SU-DHL-6 (cell line): ENCODE results near the gene MAPK10.

Experiments
- H2AFZ ChIP-seq: fragments of 200-600 bp; sonication (generic); 2 replicates; pipeline ENCODE4 v1.6.1; 2014; ENCODE audit warnings: low read depth, mild to moderate bottlenecking, moderate library complexity, mixed read lengths, antibody characterized with exemption, low read length; ENCODE audit not compliant: severe bottlenecking
- H3F3A ChIP-seq: fragments of 200-600 bp; shearing (Covaris generic); 2 replicates; pipeline ENCODE4 v1.6.0; 2016; ENCODE audit warnings: antibody characterized with exemption, mild to moderate bottlenecking; ENCODE audit not compliant: insufficient read depth
- H3K27ac ChIP-seq: fragments of 200-600 bp; sonication (generic); 2 replicates; pipeline ENCODE4 v1.5.1; 2016; ENCODE audit warnings: low read depth, mild to moderate bottlenecking, low read length, moderate library complexity, mixed read lengths
- H3K27me3 ChIP-seq: fragments of 200-600 bp; sonication (generic), shearing (Covaris generic); 2 replicates; pipeline ENCODE4 v1.6.0; 2014; ENCODE audit warnings: mild to moderate bottlenecking, low read length
- H3K36me3 ChIP-seq: fragments of 200-600 bp; sonication (generic); 2 replicates; pipeline ENCODE4 v1.6.1; 2014; ENCODE audit warnings: mild to moderate bottlenecking, low read length, mixed read lengths
- H3K4me2 ChIP-seq: fragments of 300-600, 200-600 bp; shearing (Covaris generic), sonication (generic); 2 replicates; pipeline ENCODE4 v1.6.0; 2014; ENCODE audit warnings: low read length, low read depth, mild to moderate bottlenecking; ENCODE audit not compliant: poor library complexity, severe bottlenecking
- H3K4me3 ChIP-seq: fragments of 200-600 bp; sonication (generic); 2 replicates; pipeline ENCODE4 v1.5.1; 2014; ENCODE audit warnings: antibody characterized with exemption, low read length, mild to moderate bottlenecking, mixed read lengths; ENCODE audit not compliant: insufficient read depth, poor library complexity, severe bottlenecking
- H3K79me2 ChIP-seq: fragments of 200-600 bp; sonication (generic); 2 replicates; pipeline ENCODE4 v1.6.1; 2014; ENCODE audit warnings: mild to moderate bottlenecking, low read length, moderate library complexity; ENCODE audit not compliant: insufficient read depth
- H3K9ac ChIP-seq: fragments of 200-600 bp; sonication (generic); 2 replicates; pipeline ENCODE4 v1.7.0; 2014; ENCODE audit warnings: mild to moderate bottlenecking, low read length
- H3K9me2 ChIP-seq: fragments of 200-600 bp; sonication (generic); replicated peaks from 2 replicates; pipeline ENCODE4 v1.6.1; 2014; ENCODE audit warnings: low read length; ENCODE audit not compliant: insufficient read depth
- H3K9me3 ChIP-seq: fragments of 200-600 bp; sonication (generic); 2 replicates; pipeline ENCODE4 v1.6.1; 2014; ENCODE audit warnings: low read length, mixed read lengths; ENCODE audit not compliant: insufficient read depth
- H4K20me1 ChIP-seq: fragments of 200-600 bp; sonication (generic); 2 replicates; pipeline ENCODE4 v1.6.1; 2014; ENCODE audit warnings: low read depth, mild to moderate bottlenecking, antibody characterized with exemption, low read length, moderate library complexity, mixed read lengths
- CTCF ChIP-seq: fragments of 200-600 bp; sonication (generic); IDR thresholded peaks from one replicate; pipeline ENCODE4 v1.5.1; 2017; ENCODE audit warnings: antibody characterized with exemption, mild to moderate bottlenecking, low read length, moderate library complexity; ENCODE audit not compliant: insufficient read depth, poor library complexity, severe bottlenecking
- EZH2phosphoT487 ChIP-seq: fragments of 200-600 bp; sonication (generic), shearing (Covaris generic); conservative IDR thresholded peaks from 2 replicates; pipeline ENCODE4 v1.6.1; 2018; ENCODE audit warnings: mild to moderate bottlenecking, antibody characterized with exemption, low read length, moderate library complexity, mixed read lengths

MAPK10 gene

DNA sequence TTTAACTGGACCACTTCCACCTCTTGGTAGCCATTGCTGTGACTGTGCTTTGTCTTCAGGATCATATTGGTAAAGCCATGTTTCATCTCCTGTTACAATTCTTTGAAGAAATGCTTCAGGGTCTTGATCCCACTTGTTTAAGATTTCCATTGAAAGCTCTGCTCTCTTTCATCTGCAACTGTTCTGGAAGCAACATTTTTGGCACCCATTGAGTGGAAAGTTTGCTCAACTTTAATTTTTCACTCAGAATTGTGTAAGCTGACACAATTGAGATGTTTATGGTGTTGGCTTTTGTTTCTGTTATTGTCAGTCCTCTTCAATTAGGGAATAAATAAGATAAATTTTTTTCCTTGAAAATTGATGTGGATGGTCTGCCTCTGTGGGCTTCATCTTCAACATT lies 237.4 kb downstream of the MAPK10 start:
- H3K9me3 ChIP-seq = no peaks in the 10 kb centered on the region
- no peak overlapping the region for H3K4me2 ChIP-seq
- H3K9me2 ChIP-seq = no peaks in the 10 kb centered on the region; the same call in 1 of the 2 replicates
- TF ChIP-seq CTCF (no peak), EZH2phosphoT487 (no peak)
- H3K4me3 ChIP-seq = no peak overlapping the region
- no peak overlapping the region for H3K9ac ChIP-seq
- no peaks in the 10 kb centered on the region for H3K36me3 ChIP-seq
- no peaks in the 10 kb centered on the region for H3F3A ChIP-seq
- no peak overlapping the region for H2AFZ ChIP-seq
- H4K20me1 ChIP-seq = no peaks in the 10 kb centered on the region
- H3K27me3 ChIP-seq = no peaks in the 10 kb centered on the region
- no peak overlapping the region for H3K27ac ChIP-seq
- no peaks in the 10 kb centered on the region for H3K79me2 ChIP-seq

DNA sequence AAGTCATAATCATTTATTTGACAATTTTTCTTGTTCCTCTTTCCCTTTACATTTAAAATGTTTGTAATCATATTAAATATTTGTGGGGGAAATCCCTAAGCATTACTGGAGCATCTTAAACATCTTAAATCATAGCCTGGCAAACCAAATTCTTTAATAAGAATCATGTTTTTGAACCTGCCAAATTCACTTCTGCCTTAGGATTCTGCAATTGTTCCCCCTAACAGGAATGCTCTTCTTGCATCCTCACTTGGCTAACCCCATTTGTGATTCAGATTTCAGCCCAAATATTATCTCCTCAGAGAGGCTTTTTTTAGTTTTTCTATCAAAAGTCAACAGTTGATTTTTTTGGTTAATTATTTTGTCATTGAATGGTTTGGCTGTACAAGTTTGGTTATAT lies 241.1 kb downstream of the MAPK10 start:
- no peak overlapping the region for H3K4me2 ChIP-seq
- H3K9ac ChIP-seq = no peak overlapping the region

GRCh38 chr4:86117705-86118302 lies 242.0 kb downstream of the MAPK10 start:
- Histone ChIP-seq H3K27me3 (no peaks in the 10 kb centered on the region), H3K4me2 (no peak overlapping the region), H2AFZ (no peak overlapping the region), H3F3A (no peaks in the 10 kb centered on the region), H3K9me2 (no peaks in the 10 kb centered on the region; the same call in 1 of the 2 replicates), H3K27ac (no peak overlapping the region), H4K20me1 (no peaks in the 10 kb centered on the region), H3K79me2 (no peaks in the 10 kb centered on the region), H3K9ac (no peak overlapping the region), H3K4me3 (no peak overlapping the region), H3K36me3 (no peaks in the 10 kb centered on the region), H3K9me3 (no peaks in the 10 kb centered on the region)
- no peak for TF ChIP-seq CTCF
- TF ChIP-seq EZH2phosphoT487 = no peak

More for the DNA sequence above, 241.1 kb downstream of the MAPK10 start:
- H3F3A ChIP-seq = no peaks in the 10 kb centered on the region
- no peak overlapping the region for H2AFZ ChIP-seq
- TF ChIP-seq CTCF (no peak), EZH2phosphoT487 (no peak)
- no peaks in the 10 kb centered on the region for H3K27me3 ChIP-seq
- H3K4me3 ChIP-seq = no peak overlapping the region
- H3K79me2 ChIP-seq = no peaks in the 10 kb centered on the region
- H3K9me3 ChIP-seq = no peaks in the 10 kb centered on the region
- H3K9me2 ChIP-seq = no peaks in the 10 kb centered on the region; the same call in 1 of the 2 replicates
- H3K27ac ChIP-seq = no peak overlapping the region
- no peaks in the 10 kb centered on the region for H4K20me1 ChIP-seq
- H3K36me3 ChIP-seq = no peaks in the 10 kb centered on the region
